Neural crest cell (in vitro differentiated cells): ENCODE results near the gene SENP8. TPM values are rescaled to one million over a fixed set of nuclear protein-coding genes. Genes with fewer than 3 reads are reported as not detected.

Experiments
- DNase-seq: peaks from one replicate; pipeline ENCODE4 v3.0.0; 2021; ENCODE audit warnings: low read depth, mixed read lengths, low spot score
- H3K27ac Mint-ChIP-seq: one replicate; pipeline ENCODE4 v1.8.0; 2021; ENCODE audit warnings: mild to moderate bottlenecking, mixed read lengths; ENCODE audit not compliant: unreplicated experiment
- H3K27me3 Mint-ChIP-seq: 2 replicates; pipeline ENCODE4 v1.8.0; 2021; ENCODE audit warnings: low read depth, mild to moderate bottlenecking, mixed read lengths
- H3K36me3 Mint-ChIP-seq: 2 replicates; pipeline ENCODE4 v1.8.0; 2021; ENCODE audit warnings: low read depth, mild to moderate bottlenecking, mixed read lengths
- H3K4me1 Mint-ChIP-seq: 2 replicates; pipeline ENCODE4 v1.8.0; 2021; ENCODE audit warnings: mixed read lengths
- H3K4me3 Mint-ChIP-seq: one replicate; pipeline ENCODE4 v1.8.0; 2021; ENCODE audit warnings: mild to moderate bottlenecking, mixed read lengths
- H3K9me3 Mint-ChIP-seq: 2 replicates; pipeline ENCODE4 v1.8.0; 2021; ENCODE audit warnings: mixed read lengths
- CTCF ChIP-seq: fragments of 200-600 bp; sonication (generic); conservative IDR thresholded peaks from 2 replicates; pipeline ENCODE4 v1.5.0; 2021; ENCODE audit warnings: antibody characterized with exemption, mild to moderate bottlenecking
- total RNA-seq: library from RNA; stranded (reverse); gene quantifications from 2 replicates; pipeline ENCODE4 v1.2.1, GENCODE V29; 2021

Gene SENP8
- total RNA-seq, 1 donor from 2014 or later, result 4.3 TPM

DNA sequence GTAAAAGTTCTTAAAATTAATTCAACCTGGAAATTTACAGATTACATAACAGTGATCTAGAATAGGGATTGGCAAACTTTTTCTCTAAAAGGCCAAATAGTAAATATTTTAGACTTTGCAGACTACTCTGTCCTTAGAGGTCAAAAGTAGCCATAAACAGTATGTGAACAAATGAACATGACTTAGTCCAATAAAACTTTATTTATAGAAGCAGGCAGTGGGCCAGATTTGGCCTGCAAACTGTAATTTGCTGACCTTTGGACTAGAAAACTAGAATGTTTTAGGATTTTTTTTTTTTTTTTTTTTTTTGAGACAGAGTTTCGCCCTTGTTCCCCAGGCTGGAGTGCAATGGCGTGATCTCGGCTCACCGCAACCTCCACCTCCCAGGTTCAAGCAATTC, 12.1 kb downstream of the SENP8 start:
- Mint-ChIP-seq H3K9me3 (no peaks in the 10 kb centered on the region), H3K27me3 (no peaks in the 10 kb centered on the region), H3K4me1 (peaks cover 4% of the 10 kb centered on the region), H3K4me3 (no peak overlapping the region), H3K36me3 (no peaks in the 10 kb centered on the region), H3K27ac (no peak overlapping the region)
- TF ChIP-seq CTCF, result no peak
- DNase-seq, result no peak

DNA sequence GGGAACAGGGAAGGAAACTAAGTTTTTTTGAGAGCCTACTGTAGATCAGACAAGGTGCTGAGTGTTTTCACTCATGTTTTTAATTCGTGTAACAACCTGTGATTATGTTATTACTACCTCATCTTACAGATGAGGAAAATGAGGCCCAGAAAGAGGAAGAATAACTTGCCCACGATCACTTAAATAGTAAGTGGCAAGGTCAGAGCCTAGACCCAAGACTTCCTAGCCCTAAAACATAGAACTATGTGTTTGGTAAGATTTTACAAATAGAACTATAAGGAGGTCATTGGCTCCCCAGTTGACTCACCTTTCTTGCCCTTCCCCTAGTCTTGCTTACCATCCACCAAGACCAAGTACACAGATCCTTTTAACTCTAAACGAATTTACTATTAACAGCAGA, 13.7 kb downstream of the SENP8 start:
- no peak for TF ChIP-seq CTCF
- Mint-ChIP-seq H3K36me3 (no peaks in the 10 kb centered on the region), H3K27me3 (no peaks in the 10 kb centered on the region), H3K9me3 (no peaks in the 10 kb centered on the region), H3K27ac (no peak overlapping the region), H3K4me3 (no peak overlapping the region), H3K4me1 (peaks cover 4% of the 10 kb centered on the region)
- no peak for DNase-seq

DNA sequence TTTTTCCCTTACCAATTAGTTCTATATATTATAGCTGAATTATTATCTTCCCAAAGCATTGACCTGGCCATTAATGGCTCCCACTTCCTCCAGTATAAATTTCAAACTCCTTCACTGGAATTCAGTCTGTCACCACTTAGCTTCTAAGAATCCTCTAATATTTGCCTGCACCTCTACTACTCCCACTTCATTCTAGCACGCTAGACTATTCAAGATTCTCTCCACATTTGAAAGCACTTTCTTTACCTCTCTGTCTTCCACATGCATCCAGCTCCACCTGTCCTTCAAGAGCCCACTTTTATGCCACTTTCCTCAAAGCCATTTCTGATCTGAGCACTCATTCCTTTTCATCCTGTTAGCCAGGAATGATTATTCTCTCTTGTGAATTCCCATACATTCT, 15.0 kb downstream of the SENP8 start:
- no peak overlapping the region for H3K4me3 Mint-ChIP-seq
- H3K27me3 Mint-ChIP-seq, result no peaks in the 10 kb centered on the region
- H3K4me1 Mint-ChIP-seq, result no peaks in the 10 kb centered on the region
- DNase-seq, result no peak
- no peaks in the 10 kb centered on the region for H3K36me3 Mint-ChIP-seq
- no peak for TF ChIP-seq CTCF
- H3K9me3 Mint-ChIP-seq, result no peaks in the 10 kb centered on the region
- H3K27ac Mint-ChIP-seq, result no peak overlapping the region

DNA sequence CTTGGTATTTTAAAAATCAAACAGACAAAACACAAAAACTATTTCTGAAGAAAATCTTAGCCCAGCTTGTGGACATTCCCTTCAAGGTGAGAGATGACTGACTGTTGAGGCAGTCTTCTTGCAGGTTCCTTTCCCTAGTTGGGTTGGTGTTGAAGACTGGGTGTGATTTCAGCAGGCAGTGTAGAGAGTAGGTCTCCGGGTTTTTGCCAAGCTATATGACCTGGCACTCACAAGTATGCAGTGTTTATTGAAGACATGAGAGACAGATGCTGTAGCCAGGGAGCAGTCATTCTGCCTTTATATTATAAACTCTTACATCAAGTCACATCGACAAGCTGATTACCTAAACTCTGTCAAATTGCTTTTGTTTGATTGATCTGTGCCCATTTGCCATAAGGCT, 17.5 kb downstream of the SENP8 start:
- no peaks in the 10 kb centered on the region for H3K9me3 Mint-ChIP-seq
- H3K4me1 Mint-ChIP-seq, result no peaks in the 10 kb centered on the region
- H3K27me3 Mint-ChIP-seq, result no peaks in the 10 kb centered on the region
- TF ChIP-seq CTCF, result no peak
- H3K36me3 Mint-ChIP-seq, result no peaks in the 10 kb centered on the region
- no peak overlapping the region for H3K27ac Mint-ChIP-seq
- no peak overlapping the region for H3K4me3 Mint-ChIP-seq
- DNase-seq, result no peak

DNA sequence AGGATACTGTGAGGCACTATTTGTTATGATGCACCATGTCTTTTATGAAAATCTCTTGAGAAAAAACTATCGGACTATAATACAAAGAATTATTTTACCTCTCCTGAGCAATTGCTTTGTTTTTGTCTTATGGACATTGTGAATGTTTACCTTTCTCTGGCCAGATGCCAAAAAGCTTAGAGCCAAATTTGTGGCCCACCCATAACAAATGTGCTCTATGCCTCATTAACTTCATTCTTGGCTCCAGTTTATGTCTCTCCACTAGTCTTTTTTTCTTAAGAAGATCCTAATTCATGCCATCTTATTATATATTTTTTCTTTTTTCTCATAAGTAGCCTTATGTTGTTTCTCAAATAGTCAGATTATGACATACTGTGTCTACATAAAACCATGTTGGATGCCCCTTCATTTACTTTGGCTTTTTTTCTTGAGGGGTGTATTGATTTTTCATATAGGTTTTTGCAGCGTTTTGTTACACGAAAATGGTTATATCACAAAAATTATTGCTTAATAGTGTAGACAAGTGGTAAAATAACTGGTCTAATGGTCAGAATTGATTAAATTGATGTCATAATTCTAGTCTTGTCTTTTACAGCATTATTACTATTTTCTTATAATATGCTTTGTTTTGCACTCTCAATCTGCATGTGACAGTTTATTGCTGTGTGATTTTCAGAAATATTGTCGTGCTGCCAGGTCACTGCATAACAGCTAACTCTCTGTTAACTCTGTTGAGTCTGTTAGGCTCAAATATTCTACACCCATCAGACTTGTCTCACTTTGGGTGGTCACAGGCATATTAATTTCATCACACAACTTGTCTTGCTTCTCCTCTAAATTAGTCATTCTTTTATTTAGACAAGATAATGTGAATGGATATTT, 18.2 kb downstream of the SENP8 start:
- no peak for DNase-seq
- H3K36me3 Mint-ChIP-seq, result no peaks in the 10 kb centered on the region
- no peaks in the 10 kb centered on the region for H3K4me1 Mint-ChIP-seq
- no peak overlapping the region for H3K4me3 Mint-ChIP-seq
- no peak overlapping the region for H3K27ac Mint-ChIP-seq
- no peaks in the 10 kb centered on the region for H3K9me3 Mint-ChIP-seq
- H3K27me3 Mint-ChIP-seq, result no peaks in the 10 kb centered on the region
- TF ChIP-seq CTCF, result no peak
